ENCODE measurements around the gene PAPPA2. TPM values are rescaled to one million over a fixed set of nuclear protein-coding genes. Genes with fewer than 3 reads are reported as not detected.
"Not testable (repeated sequence)": the region's sequence is repeated elsewhere in the genome, so short reads cannot be mapped to it uniquely, and the experiment has no call there.

PAPPA2 gene, protein sequence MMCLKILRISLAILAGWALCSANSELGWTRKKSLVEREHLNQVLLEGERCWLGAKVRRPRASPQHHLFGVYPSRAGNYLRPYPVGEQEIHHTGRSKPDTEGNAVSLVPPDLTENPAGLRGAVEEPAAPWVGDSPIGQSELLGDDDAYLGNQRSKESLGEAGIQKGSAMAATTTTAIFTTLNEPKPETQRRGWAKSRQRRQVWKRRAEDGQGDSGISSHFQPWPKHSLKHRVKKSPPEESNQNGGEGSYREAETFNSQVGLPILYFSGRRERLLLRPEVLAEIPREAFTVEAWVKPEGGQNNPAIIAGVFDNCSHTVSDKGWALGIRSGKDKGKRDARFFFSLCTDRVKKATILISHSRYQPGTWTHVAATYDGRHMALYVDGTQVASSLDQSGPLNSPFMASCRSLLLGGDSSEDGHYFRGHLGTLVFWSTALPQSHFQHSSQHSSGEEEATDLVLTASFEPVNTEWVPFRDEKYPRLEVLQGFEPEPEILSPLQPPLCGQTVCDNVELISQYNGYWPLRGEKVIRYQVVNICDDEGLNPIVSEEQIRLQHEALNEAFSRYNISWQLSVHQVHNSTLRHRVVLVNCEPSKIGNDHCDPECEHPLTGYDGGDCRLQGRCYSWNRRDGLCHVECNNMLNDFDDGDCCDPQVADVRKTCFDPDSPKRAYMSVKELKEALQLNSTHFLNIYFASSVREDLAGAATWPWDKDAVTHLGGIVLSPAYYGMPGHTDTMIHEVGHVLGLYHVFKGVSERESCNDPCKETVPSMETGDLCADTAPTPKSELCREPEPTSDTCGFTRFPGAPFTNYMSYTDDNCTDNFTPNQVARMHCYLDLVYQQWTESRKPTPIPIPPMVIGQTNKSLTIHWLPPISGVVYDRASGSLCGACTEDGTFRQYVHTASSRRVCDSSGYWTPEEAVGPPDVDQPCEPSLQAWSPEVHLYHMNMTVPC (N-terminal part only)
- total RNA-seq (2014; rRNA removed; shearing (Covaris generic)): 1.2 TPM in 2 replicates

DNA sequence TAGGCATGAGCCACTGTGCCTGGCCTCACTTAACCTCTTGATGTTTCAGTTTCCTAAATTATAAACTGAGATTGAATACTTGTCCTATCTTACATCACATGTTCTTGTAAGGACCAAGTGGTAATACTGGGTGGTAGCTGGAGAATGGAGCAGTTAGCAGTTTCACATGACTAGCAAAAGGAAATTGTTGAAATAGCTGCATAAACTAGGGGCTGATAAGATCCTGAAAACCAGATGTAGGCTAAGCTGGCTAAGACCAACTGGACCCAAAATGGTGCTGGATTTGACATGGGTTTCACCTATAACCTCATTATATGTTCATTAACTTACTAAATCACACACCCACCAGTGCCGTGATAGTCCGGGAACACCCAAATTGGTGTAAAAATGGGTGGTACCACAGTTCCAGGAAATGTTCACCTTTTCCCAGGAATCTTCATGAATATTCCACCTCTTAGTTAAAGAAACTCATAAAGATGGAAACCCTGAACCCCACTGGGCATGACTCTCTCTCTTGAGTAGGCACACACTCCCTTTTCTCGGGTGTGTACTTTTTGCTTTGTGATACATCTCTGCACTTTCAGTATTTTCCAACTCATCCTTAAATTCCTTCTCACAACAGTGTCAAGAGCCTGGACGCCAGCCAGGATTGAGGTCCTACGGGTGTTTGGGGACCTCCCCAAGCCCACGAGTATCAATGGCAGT is at the start of gene PAPPA2:
PAPPA2 (plus strand) TSS at position 502 of the 705 bp plus-strand sequence. CDS start 93,148 bp downstream, outside the sequence.
- Histone ChIP-seq H3K4me3 (no peak within 1 kb of the TSS), H3K9me3 (replicated peaks) (no peaks in the 10 kb centered on the region), H3K27ac (no peak within 1 kb of the TSS), H3K27me3 (replicated peaks) (no peaks in the 10 kb centered on the region), H3K36me3 (no peaks in the 10 kb centered on the region), H3K4me1 (replicated peaks) (no peaks in the 10 kb centered on the region)
- no peak for DNase-seq (ENCODE audit: low read depth in 1 of 2, low spot score in 2 of 2)

DNA sequence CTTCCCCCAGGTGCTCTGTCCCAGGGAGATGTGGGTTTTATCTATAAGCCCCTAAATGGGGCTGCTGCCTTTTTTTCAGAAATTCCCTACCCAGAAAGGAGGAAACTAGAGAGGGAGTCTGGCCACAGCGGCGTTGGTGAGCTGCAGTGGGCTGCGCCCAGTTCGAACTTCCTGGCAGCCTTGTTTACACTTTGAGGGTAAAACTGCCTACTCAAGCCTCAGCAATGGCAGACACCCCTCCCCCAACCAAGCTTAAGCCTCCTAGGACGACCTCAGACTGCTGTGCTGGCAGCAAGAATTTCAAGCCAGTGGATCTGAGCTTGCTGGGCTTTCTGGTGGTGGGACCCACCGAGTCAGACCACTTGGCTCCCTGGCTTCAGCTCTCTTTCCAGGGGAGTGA is 46.2 kb upstream of the PAPPA2 start:
- Histone ChIP-seq H3K36me3 (no peaks in the 10 kb centered on the region), H3K27ac (no peak overlapping the region), H3K27me3 (replicated peaks) (no peaks in the 10 kb centered on the region), H3K9me3 (replicated peaks) (no peaks in the 10 kb centered on the region), H3K4me1 (replicated peaks) (no peaks in the 10 kb centered on the region), H3K4me3 (no peak overlapping the region)
- DNase-seq (ENCODE audit: low read depth in 1 of 2, low spot score in 2 of 2): no peak

DNA sequence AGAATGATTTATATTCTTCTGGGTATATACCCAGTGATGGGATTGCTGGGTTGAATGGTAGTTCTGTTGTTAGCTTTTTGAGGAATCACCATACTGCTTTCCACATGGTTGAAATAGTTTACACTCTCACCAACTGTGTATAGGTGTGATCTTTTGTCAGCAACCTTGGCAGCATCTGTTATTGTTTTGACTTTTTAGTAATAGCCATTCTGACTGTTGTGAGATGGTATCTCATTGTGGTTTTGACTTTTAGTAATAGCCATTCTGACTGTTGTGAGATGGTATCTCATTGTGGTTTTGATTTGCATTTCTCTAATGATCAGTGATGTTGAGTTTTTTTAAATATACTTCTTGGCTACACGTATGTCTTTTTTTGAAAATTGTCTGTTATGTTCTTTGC is 43.4 kb upstream of the PAPPA2 start:
- not testable (repeated sequence) for H3K27me3 ChIP-seq (replicated peaks); H3K4me3 ChIP-seq; DNase-seq (ENCODE audit: low read depth in 1 of 2, low spot score in 2 of 2); H3K27ac ChIP-seq; H3K4me1 ChIP-seq (replicated peaks); H3K9me3 ChIP-seq (replicated peaks); H3K36me3 ChIP-seq

DNA sequence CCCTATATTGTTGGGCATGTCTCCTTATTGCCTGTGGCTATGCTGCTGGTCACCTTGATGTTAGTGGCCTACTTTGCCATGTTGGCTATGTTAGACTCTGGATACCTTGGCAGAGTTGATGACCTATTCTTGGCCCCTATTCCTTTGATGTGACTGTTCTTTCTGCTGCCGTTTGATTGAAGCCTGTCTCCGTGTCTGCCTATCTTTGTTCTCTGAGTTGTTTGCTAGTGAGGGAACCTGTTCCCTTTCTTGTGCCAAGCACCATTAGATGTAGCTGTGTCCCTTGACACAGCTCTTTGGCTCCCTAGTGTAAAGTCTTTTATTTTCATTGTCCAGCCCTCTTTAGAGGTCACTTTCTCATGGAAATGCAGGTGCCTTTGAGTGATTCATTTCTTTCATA is 28.7 kb upstream of the PAPPA2 start:
- no peak overlapping the region for H3K27ac ChIP-seq
- no peak overlapping the region for H3K4me3 ChIP-seq
- H3K9me3 ChIP-seq (replicated peaks): no peaks in the 10 kb centered on the region
- no peak for DNase-seq (ENCODE audit: low read depth in 1 of 2, low spot score in 2 of 2)
- no peaks in the 10 kb centered on the region for H3K36me3 ChIP-seq
- no peaks in the 10 kb centered on the region for H3K4me1 ChIP-seq (replicated peaks)
- H3K27me3 ChIP-seq (replicated peaks): no peaks in the 10 kb centered on the region

DNA sequence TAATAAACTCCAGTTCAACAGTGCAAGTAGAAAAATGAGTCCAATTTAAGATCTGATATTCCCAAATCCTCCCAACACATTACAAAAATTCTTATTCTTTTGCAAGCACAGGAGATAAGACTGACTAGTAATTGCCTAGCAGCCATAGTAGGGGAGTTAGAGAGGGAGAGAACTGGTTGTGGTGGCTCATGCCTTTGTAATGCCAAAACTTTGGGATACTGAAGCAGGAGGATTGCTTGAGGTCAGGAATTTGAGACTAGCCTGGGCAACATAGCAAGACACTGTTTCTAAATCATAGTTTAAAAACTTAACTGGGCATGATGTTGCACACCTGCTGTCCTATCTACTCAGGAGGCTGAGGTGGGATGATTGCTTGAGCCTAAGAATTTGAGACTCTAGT is 26.7 kb upstream of the PAPPA2 start:
- Histone ChIP-seq H3K4me1 (replicated peaks) (no peaks in the 10 kb centered on the region), H3K36me3 (no peaks in the 10 kb centered on the region), H3K9me3 (replicated peaks) (no peaks in the 10 kb centered on the region)

DNA sequence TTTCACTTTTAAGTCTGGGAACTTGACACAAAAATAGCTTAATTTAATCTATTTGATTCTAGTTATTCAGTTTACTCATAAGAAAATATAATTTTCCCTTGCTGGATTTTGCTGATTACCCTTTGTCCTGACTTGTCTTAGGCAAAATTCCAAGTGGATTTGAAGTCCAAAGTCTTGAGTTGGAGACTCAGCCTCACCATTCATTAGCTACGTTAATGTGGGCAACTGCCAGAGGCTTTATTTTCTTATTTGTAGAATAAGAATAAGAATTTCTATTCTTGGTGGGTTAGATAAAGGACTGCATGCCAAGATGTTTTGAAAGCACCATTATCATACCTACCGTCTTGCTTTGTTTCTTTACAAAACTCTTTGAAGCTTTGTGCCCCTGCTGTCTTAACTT is 22.8 kb upstream of the PAPPA2 start:
- H3K36me3 ChIP-seq: no peaks in the 10 kb centered on the region
- no peak overlapping the region for H3K27ac ChIP-seq

More for the DNA sequence above, 26.7 kb upstream of the PAPPA2 start:
- H3K27me3 ChIP-seq (replicated peaks): no peaks in the 10 kb centered on the region
- no peak for DNase-seq (ENCODE audit: low read depth in 1 of 2, low spot score in 2 of 2)
- no peak overlapping the region for H3K27ac ChIP-seq
- no peak overlapping the region for H3K4me3 ChIP-seq

DNA sequence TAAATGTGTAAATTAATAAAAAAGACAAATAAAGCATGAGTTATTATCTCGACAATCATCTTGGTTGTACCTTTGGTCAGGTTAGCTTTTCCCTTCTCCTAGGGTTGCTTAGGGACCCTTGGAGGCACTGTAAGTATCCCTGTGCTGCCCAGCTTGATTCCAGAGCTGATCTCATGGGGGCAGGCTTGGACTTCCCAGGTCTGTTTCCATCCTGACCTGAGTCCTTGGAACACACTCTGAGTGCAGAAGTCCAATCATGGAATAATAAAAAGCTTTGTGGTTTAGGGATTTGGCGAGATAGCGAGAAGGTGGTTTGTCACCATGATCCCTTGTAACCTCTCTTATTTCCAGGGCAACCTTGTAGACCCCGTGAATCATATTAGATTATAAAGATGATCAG is 18.7 kb upstream of the PAPPA2 start:
- H3K27me3 ChIP-seq (replicated peaks): no peaks in the 10 kb centered on the region
- H3K9me3 ChIP-seq (replicated peaks): no peaks in the 10 kb centered on the region
- no peak overlapping the region for H3K27ac ChIP-seq
- H3K4me3 ChIP-seq: no peak overlapping the region
- H3K36me3 ChIP-seq: no peaks in the 10 kb centered on the region
- H3K4me1 ChIP-seq (replicated peaks): no peaks in the 10 kb centered on the region
- no peak for DNase-seq (ENCODE audit: low read depth in 1 of 2, low spot score in 2 of 2)

More for the DNA sequence above, 22.8 kb upstream of the PAPPA2 start:
- no peak for DNase-seq (ENCODE audit: low read depth in 1 of 2, low spot score in 2 of 2)
- no peak overlapping the region for H3K4me3 ChIP-seq
- no peaks in the 10 kb centered on the region for H3K9me3 ChIP-seq (replicated peaks)
- H3K27me3 ChIP-seq (replicated peaks): no peaks in the 10 kb centered on the region
- H3K4me1 ChIP-seq (replicated peaks): no peaks in the 10 kb centered on the region

DNA sequence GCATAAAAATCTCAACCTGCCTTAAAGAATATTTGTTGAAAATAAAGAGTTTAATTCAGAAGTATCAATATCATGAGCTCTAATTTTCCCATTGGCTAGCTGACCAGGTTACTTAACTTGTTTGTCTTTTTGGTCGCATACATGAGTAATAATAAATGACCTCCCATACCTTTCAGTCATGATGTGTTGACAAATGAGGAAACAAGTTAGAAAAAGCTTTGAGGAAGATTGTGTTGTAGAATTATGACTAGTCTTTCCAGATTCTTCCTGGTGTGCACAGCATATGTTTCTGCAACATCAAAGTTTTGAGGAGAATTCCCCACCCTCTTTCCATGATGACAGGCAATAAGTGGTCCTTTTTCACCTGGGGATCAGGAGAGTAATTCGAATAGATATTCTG is 17.6 kb upstream of the PAPPA2 start:
- no peaks in the 10 kb centered on the region for H3K27me3 ChIP-seq (replicated peaks)
- no peaks in the 10 kb centered on the region for H3K9me3 ChIP-seq (replicated peaks)
- no peak overlapping the region for H3K27ac ChIP-seq
- H3K36me3 ChIP-seq: no peaks in the 10 kb centered on the region
- no peak for DNase-seq (ENCODE audit: low read depth in 1 of 2, low spot score in 2 of 2)
- no peak overlapping the region for H3K4me3 ChIP-seq
- H3K4me1 ChIP-seq (replicated peaks): no peaks in the 10 kb centered on the region

DNA sequence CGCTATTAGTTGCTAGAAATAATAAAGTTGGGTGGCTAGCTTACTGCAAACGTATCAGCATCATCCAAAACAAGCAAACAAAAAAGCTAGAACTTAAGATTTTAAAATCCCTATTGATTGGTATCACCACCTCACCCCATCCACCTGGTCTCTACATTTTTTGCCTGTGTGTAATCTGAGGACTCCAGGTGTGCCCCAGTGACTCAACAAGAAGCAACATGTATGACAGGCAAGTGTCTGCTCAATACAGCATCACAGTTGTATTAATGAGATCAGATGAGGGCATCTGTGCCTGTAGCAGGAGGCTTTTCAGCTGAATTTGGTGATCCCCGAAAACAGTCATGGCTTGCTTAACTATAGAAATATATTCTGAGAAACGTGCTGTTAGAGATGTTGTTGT is 14.6 kb upstream of the PAPPA2 start:
- no peak overlapping the region for H3K27ac ChIP-seq
- no peaks in the 10 kb centered on the region for H3K4me1 ChIP-seq (replicated peaks)
- no peak for DNase-seq (ENCODE audit: low read depth in 1 of 2, low spot score in 2 of 2)
- H3K36me3 ChIP-seq: no peaks in the 10 kb centered on the region
- no peaks in the 10 kb centered on the region for H3K9me3 ChIP-seq (replicated peaks)
- no peak overlapping the region for H3K4me3 ChIP-seq
- H3K27me3 ChIP-seq (replicated peaks): no peaks in the 10 kb centered on the region

DNA sequence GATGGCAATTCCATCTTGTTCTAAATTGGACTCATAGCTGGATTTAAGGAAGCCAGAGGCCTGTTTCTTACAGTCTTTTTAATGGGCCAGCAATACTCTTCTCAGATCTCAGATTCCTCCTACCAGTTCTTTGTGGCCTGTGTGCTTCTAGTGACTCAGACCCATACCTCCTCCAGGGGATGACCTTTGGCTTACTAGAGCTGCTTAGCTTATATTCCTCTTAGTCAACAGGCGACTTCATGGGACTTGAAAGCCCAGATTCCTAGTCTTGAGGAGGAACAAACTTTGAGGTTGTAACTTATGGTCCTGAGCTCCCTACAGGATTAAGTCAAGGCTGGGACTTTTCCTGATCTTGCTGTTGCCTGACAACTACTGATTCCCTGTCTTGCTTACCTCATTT is 12.4 kb upstream of the PAPPA2 start:
- H3K4me3 ChIP-seq: no peak overlapping the region
- no peak overlapping the region for H3K27ac ChIP-seq
- no peaks in the 10 kb centered on the region for H3K36me3 ChIP-seq
- no peaks in the 10 kb centered on the region for H3K27me3 ChIP-seq (replicated peaks)
- H3K4me1 ChIP-seq (replicated peaks): no peaks in the 10 kb centered on the region
- no peaks in the 10 kb centered on the region for H3K9me3 ChIP-seq (replicated peaks)
- no peak for DNase-seq (ENCODE audit: low read depth in 1 of 2, low spot score in 2 of 2)

DNA sequence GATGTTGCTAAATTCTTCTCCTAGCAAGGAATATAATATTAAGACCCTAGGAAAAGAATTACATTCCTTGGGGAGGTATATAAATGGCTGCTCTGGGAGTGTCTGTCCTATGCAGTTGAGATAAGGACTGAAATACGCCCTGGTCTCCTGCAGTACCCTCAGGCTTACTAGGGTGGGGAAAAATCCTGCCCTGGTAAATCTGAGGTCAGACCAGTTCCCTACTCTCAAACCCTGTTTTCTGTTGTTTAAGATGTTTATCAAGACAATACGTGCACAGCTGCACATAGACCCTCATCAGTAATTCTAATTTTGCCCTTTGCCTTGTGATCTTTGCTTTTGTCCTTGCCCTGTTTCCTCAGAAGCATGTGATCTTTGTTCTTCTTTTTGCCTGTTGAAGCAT is 11.2 kb upstream of the PAPPA2 start:
- not testable (repeated sequence) for H3K9me3 ChIP-seq (replicated peaks); H3K27ac ChIP-seq; H3K36me3 ChIP-seq; DNase-seq (ENCODE audit: low read depth in 1 of 2, low spot score in 2 of 2); H3K4me3 ChIP-seq; H3K27me3 ChIP-seq (replicated peaks); H3K4me1 ChIP-seq (replicated peaks)

DNA sequence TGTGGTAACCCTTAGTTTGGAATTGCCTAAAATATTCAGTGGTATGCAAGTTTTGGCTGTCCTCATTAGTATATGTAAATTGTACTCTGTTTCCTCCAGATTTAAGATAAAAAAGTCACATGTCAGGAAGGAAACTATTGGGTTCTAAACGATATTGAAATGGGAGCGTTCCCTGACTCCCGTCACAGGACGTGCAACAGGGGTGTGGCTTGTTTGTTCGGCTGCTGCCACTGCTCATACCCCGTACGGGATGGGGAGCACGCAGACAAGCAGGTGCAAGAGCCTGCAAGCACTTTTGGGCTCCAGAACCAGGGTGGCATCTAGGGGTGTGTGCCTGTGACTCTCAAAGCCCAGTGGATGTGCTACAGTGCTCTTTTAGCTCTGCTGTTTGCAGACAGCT is 6.2 kb upstream of the PAPPA2 start:
- Histone ChIP-seq H3K4me3 (no peak overlapping the region), H3K27me3 (replicated peaks) (no peaks in the 10 kb centered on the region), H3K4me1 (replicated peaks) (no peaks in the 10 kb centered on the region), H3K9me3 (replicated peaks) (no peaks in the 10 kb centered on the region), H3K36me3 (no peaks in the 10 kb centered on the region), H3K27ac (no peak overlapping the region)
- no peak for DNase-seq (ENCODE audit: low read depth in 1 of 2, low spot score in 2 of 2)

DNA sequence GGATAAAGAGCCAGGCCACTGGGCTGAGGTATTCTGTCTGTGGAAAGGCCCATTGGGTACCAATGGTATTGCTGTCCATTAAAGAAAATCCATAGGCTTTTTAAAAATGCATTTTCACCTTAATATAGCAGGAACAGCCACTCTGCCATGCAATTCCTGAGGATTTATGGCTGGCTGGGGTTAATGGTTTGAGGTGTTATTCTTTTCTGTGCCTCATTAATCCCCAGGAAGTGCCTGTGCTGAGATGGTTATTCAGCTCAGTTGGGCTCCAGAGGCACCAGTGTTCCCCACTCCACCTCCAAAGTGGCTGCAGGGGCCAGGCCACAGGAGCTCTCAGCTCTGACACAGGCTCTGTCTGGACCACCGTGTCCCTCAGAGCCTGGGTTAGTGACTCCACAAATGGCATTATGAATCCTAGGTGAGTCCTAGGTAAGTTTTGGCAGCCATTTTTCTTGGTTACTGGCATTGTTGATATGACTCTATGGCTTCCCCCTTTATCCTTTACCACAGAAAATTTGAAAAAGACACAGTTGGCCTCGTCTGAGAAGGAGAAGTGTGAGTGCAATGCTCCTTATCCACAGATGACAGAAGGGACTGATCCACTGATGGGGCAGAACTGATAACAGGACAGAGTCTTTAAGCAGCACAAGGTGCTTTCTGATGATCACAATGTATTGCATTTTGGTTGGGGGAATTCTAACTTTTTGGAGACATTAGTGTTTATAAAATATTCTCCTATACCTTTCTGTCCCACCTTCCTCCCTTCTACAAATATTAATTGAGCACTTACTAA is 2.2 kb upstream of the PAPPA2 start:
- DNase-seq (ENCODE audit: low read depth in 1 of 2, low spot score in 2 of 2): no peak
- Histone ChIP-seq H3K27me3 (replicated peaks) (no peaks in the 10 kb centered on the region), H3K4me1 (replicated peaks) (no peaks in the 10 kb centered on the region), H3K36me3 (no peaks in the 10 kb centered on the region), H3K4me3 (no peak overlapping the region), H3K27ac (no peak overlapping the region), H3K9me3 (replicated peaks) (no peaks in the 10 kb centered on the region)
